Upper lobe of right lung (tissue), 1 donor: ENCODE results near the gene CTBP2. TPM values are rescaled to one million over a fixed set of nuclear protein-coding genes. Genes with fewer than 3 reads are reported as not detected.

Experiments used
- ATAC-seq: fragments of 200-7000 bp; cut with Tn5 transposase; one replicate; pipeline ENCODE4 v1.9.1; 2020; ENCODE audit warnings: mild to moderate bottlenecking, moderate library complexity
- DNase-seq: peaks from one replicate; pipeline ENCODE4 v3.0.0-alpha.2; 2020
- H3K27ac ChIP-seq: fragments of 200-600 bp; one replicate; pipeline ENCODE4 v1.8.0; 2022
- H3K27me3 ChIP-seq: fragments of 200-600 bp; one replicate; pipeline ENCODE4 v1.8.0; 2022; ENCODE audit warnings: mild to moderate bottlenecking
- H3K36me3 ChIP-seq: fragments of 200-600 bp; one replicate; pipeline ENCODE4 v1.8.0; 2022
- H3K4me1 ChIP-seq: fragments of 200-600 bp; one replicate; pipeline ENCODE4 v1.8.0; 2022
- H3K4me3 ChIP-seq: fragments of 200-600 bp; one replicate; pipeline ENCODE4 v1.8.0; 2022; ENCODE audit warnings: mild to moderate bottlenecking
- H3K9me3 ChIP-seq: fragments of 200-600 bp; one replicate; pipeline ENCODE4 v1.8.0; 2022
- intact Hi-C: fragments of 100-400 bp; cut with DNase I; formaldehyde crosslinking; loops from one replicate; pipeline ENCODE4 v1.11.0; 2022
- total RNA-seq: library from RNA; stranded (reverse); fragmentation: NEBNext Ultra II Directional; extraction: Animal tissue kit (Norgen Biotek cat#: 25700); gene quantifications from one replicate; pipeline ENCODE4 v1.2.1, GENCODE V29; 2021
- TF ChIP-seq, protein P1 (sequence below): fragments of 200-600 bp; IDR thresholded peaks from one replicate; pipeline ENCODE4 v1.8.0; 2022; ENCODE audit warnings: antibody characterized with exemption
- donor health status: DM: no; HTN: yes; CAD: no; lungs with severe emphysema.

Gene CTBP2
- total RNA-seq, 1 donor from 2014 or later: 66.7 TPM

DNA sequence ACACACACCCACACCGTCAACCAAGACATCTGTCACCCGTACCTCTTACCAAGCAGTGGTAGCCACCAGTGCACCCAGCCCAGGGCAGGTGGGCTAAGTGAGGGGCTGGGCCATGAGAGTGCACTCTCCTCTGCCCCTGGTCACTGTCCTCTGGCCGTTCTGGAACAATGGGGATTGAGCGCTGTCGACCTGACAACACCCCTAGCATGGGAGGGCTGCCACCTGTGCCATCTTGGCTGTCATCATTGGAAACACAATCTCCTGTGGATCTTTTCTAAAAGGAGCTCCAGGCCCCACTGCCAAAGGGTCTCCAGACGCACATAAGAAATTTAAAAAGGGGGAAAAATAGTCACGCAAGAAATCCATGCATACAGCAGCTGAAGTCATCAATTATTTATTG lies 80.1 kb downstream of the CTBP2 start:
- H3K4me1 ChIP-seq: peaks cover 12% of the 10 kb centered on the region

DNA sequence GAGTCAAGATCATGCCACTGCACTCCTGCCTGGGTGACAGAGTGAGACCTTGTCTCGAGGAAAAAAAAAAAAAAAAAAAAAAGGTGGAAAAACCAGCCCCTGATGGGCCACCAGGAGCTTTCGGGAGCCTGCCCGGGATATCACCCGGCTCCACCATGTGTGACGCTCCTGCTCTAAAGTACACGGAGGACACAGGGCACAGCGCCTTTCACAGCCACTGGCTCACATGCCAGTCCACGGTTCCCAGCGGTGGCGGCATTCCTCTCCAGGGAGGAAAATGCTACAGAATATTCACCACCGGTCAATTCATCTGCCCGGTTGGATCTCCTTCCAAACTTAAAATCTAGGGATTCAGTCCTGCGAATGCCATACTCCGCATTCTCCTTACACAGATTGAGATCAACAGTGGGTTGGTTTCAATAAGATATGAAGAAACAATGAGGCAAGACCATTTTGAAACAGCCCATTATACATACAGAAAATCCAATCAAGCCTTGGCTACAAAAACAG lies 81.2 kb downstream of the CTBP2 start:
- peaks cover 9% of the 10 kb centered on the region for H3K4me1 ChIP-seq
- no peak overlapping the region for H3K4me3 ChIP-seq
- TF ChIP-seq, protein P1, sequence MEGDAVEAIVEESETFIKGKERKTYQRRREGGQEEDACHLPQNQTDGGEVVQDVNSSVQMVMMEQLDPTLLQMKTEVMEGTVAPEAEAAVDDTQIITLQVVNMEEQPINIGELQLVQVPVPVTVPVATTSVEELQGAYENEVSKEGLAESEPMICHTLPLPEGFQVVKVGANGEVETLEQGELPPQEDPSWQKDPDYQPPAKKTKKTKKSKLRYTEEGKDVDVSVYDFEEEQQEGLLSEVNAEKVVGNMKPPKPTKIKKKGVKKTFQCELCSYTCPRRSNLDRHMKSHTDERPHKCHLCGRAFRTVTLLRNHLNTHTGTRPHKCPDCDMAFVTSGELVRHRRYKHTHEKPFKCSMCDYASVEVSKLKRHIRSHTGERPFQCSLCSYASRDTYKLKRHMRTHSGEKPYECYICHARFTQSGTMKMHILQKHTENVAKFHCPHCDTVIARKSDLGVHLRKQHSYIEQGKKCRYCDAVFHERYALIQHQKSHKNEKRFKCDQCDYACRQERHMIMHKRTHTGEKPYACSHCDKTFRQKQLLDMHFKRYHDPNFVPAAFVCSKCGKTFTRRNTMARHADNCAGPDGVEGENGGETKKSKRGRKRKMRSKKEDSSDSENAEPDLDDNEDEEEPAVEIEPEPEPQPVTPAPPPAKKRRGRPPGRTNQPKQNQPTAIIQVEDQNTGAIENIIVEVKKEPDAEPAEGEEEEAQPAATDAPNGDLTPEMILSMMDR: no peak
- H3K9me3 ChIP-seq: no peaks in the 10 kb centered on the region
- peak; percentile 23 for DNase-seq
- H3K27ac ChIP-seq: no peak overlapping the region
- no peak for ATAC-seq
- intact Hi-C loops: no loop called here
- peaks cover 14% of the 10 kb centered on the region for H3K36me3 ChIP-seq
- H3K27me3 ChIP-seq: no peaks in the 10 kb centered on the region

More for the DNA sequence above, 80.1 kb downstream of the CTBP2 start:
- ATAC-seq (no peak), DNase-seq (peak; percentile 34)
- peaks cover 8% of the 10 kb centered on the region for H3K36me3 ChIP-seq
- TF ChIP-seq, protein P1: no peak
- H3K27ac ChIP-seq: no peak overlapping the region
- intact Hi-C loops: no loop called here
- no peaks in the 10 kb centered on the region for H3K27me3 ChIP-seq
- H3K4me3 ChIP-seq: no peak overlapping the region
- H3K9me3 ChIP-seq: no peaks in the 10 kb centered on the region

DNA sequence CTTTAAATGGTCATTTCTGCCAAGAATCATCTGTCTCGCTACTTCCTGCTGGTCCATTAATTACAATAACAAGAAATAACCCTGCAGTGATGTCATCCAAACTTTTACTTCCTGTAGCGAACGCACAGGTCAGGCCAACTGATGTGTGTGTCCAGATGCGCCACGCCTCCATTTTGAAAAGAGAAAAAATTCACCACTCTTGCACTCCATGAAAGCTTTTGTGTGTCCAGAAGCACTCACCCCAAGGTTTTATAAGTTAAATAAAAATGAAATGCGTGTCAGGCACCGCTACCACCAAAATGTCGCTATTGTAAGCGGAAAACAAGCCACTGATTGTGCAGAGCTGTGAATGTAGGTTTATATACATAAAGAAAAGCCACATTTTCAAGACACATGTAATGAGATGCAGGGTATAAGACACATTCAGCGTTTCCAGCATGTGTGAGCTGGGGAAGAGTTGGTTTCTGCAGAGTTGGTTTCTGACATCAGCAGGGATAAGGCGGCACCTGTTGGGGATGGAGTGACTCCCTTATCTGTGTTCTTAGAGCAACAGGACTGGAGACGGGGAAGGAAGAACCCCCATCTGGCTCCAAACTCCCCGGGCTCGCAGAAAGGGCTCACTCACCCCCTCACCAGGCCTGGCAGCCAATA lies 83.3 kb downstream of the CTBP2 start:
- no peaks in the 10 kb centered on the region for H3K4me1 ChIP-seq
- no peak for ATAC-seq
- TF ChIP-seq, protein P1: no peak
- no peaks in the 10 kb centered on the region for H3K27me3 ChIP-seq
- no peak overlapping the region for H3K4me3 ChIP-seq
- peak; percentile 17 for DNase-seq
- peaks cover 17% of the 10 kb centered on the region for H3K36me3 ChIP-seq
- peak overlapping the region; percentile 30 for H3K27ac ChIP-seq
- no peaks in the 10 kb centered on the region for H3K9me3 ChIP-seq
- intact Hi-C loops: no loop called here

DNA sequence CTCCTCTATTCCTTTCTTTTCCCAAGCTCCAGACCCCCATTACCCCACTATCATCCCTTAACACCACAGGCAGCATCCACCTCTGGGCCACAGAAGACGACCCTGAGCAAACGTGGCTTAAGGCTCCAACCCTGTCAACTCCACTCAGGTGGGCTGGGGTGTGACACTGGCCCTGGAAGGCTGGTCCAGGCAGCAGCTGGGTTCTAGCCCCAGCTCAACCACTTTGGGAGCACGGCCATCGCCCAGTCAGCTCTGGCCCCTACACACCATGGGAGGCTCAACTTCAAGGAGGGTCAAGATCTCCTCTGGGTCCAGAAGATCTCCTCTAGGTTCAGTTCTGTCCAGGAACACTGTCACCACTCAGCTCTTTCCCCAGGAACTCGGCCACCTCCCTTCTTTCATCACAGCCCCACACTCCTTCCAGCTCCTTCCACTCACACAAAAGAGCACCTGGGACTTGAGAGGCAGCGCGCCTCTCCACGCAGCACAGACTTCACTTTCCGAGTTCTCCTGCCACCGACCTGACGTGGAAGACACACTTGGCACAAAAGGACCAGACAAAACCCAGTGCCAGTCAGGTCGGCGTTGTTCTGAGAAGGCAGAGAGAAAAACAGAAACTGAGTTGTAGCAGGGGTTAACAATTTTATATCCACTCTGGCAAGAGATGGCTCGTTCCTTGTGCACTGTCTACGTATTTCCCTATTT lies 84.1 kb downstream of the CTBP2 start:
- Histone ChIP-seq H3K36me3 (peaks cover 13% of the 10 kb centered on the region), H3K4me3 (no peak overlapping the region), H3K9me3 (no peaks in the 10 kb centered on the region), H3K4me1 (no peaks in the 10 kb centered on the region), H3K27ac (peak overlapping the region; percentile 30), H3K27me3 (no peaks in the 10 kb centered on the region)
- ATAC-seq: peak; percentile 32
- TF ChIP-seq, protein P1: no peak
- DNase-seq: peak; percentile 40
- intact Hi-C loops: no loop called here

DNA sequence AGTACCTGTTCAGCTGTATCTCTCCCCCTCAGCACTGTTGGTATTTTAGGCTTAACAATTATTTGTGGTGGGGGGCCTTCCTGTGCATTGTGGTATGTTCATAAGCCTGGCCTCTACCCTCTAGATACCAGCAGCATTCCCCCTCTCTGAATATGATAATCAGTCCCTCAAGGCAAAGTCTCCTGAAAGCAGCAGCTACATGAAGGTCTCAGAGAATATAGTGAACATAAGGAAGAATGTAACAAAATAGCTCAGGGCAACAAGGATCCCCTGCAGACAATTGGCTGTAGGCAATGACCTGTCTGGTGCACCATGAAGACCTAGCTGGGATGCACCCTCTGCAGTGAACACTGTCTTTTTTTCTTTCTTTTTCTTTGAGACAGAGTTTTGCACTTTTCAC lies 86.4 kb downstream of the CTBP2 start:
- Histone ChIP-seq H3K9me3 (no peaks in the 10 kb centered on the region), H3K27ac (no peak overlapping the region)

More for the DNA sequence above, 86.4 kb downstream of the CTBP2 start:
- intact Hi-C loops: no loop called here
- H3K4me1 ChIP-seq: no peaks in the 10 kb centered on the region
- peaks cover 13% of the 10 kb centered on the region for H3K36me3 ChIP-seq
- TF ChIP-seq, protein P1: no peak
- H3K27me3 ChIP-seq: no peaks in the 10 kb centered on the region
- ATAC-seq (no peak), DNase-seq (no peak)
- no peak overlapping the region for H3K4me3 ChIP-seq
